ELF-1 (cell line): ENCODE data around the gene MS4A2.
"Not testable (repeated sequence)": the region's sequence is repeated elsewhere in the genome, so short reads cannot be mapped to it uniquely, and the experiment has no call there.

Experiments used
- DNase-seq: peaks from one replicate; pipeline ENCODE4 v3.0.0-alpha.2; 2016; ENCODE audit warnings: low read depth, low spot score

MS4A2 gene

DNA sequence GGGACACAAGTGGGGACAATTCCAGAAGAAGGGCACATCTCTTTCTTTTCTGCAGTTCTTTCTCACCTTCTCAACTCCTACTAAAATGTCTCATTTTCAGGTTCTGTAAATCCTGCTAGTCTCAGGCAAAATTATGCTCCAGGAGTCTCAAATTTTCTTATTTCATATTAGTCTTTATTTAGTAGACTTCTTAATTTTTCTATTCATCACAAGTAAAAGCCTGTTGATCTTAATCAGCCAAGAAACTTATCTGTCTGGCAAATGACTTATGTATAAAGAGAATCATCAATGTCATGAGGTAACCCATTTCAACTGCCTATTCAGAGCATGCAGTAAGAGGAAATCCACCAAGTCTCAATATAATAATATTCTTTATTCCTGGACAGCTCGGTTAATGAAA lies at the start of gene MS4A2:
Gene MS4A2 (plus strand): TSS at position 301 of the 400 bp plus-strand sequence. CDS start 102 bp downstream, outside the sequence.
- no peak for DNase-seq

DNA sequence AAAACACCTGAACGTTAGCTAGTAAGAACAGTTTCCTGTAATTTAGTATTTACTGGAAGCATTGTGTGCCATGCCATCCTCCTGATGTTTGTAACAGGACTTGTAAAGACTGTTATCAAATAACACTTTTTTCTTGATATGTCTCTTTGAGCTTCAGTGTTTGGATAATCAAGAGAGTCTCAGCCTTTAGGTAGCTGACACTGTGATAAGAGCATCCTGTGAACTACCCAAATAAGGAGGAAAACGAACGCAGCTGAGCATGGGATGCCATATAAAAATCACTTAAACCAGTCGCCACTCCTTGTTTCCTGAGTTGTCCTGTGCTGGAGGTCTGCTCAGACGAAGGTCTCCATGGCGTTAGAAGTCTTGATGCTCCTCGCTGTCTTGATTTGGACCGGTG lies 48.4 kb upstream of the MS4A2 start, which contains the start of gene OOSP2:
Gene OOSP2 (plus strand): TSS at position 301 of the 400 bp plus-strand sequence. CDS start 51 bp downstream, at position 352.
- DNase-seq, result no peak

DNA sequence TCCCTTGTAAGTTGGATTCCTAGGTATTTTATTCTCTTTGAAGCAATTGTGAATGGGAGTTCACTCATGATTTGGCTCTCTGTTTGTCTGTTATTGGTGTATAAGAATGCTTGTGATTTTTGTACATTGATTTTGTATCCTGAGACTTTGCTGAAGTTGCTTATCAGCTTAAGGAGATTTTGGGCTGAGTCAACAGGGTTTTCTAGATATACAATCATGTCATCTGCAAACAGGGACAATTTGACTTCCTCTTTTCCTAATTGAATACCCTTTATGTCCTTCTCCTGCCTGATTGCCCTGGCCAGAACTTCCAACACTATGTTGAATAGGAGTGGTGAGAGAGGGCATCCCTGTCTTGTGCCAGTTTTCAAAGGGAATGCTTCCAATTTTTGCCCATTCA lies 38.0 kb upstream of the MS4A2 start:
- DNase-seq, result not testable (repeated sequence)

DNA sequence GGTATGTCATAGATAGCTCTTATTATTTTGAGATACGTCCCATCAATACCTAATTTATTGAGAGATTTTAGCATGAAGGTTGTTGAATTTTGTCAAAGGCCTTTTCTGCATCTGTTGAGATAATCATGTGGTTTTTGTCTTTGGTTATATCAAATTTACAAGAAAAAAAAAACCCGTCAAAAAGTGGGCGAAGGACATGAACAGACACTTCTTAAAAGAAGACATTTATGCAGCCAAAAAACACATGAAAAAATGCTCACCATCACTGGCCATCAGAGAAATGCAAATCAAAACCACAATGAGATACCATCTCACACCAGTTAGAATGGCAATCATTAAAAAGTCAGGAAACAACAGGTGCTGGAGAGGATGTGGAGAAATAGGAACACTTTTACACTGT lies 37.6 kb upstream of the MS4A2 start:
- DNase-seq, result not testable (repeated sequence)

DNA sequence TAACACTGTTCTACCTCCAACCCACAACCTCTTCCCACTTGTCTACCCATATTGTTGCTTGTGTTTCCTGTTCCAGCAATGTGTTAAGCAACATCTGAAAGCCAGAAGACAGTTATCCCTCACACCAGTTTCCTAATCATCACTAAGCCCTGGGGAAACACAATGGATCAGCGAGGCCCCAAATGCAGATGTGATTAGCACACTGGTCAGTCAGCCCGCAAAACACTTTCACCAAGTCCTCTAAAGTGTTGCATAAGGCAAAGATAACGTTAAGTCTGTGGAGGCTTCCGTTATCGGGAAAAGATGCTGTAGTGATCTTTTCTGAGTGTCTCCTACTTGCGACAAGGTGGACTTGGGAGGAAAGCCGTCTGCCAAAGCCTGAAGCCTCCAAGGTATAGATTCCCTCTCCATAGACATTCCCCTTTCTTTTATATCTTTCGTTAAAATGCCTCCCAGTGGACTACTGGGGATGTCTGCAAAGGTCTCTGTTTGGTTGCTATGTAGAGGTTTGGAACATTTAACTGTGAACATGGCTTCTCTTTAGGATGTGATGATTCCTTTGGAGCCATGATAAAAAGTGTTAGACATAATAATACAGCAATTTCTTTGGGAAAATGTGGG lies 32.0 kb upstream of the MS4A2 start, which contains the start of gene MS4A3:
Gene MS4A3 (plus strand): TSS at position 317 of the 621 bp plus-strand sequence. CDS start 4,496 bp downstream, outside the sequence.
- DNase-seq, result no peak

DNA sequence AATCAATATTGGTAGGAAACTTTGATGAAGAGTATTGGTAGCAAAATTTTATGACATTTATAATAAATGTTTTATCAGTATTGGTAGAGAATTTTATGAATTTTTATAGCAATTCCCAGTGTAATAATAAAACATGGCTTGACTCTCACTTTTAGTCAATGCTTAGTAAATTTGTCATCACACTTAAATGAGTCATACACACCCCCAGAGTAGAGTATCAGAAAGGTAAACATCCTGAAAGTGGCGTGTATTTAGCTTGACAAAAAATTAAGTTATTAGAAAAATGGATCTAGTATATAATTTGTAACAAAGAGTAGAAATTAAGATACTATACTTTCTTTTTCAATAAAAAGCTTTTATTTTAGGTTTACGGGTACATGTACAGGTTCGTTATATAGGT lies 29.4 kb upstream of the MS4A2 start:
- DNase-seq, result no peak

DNA sequence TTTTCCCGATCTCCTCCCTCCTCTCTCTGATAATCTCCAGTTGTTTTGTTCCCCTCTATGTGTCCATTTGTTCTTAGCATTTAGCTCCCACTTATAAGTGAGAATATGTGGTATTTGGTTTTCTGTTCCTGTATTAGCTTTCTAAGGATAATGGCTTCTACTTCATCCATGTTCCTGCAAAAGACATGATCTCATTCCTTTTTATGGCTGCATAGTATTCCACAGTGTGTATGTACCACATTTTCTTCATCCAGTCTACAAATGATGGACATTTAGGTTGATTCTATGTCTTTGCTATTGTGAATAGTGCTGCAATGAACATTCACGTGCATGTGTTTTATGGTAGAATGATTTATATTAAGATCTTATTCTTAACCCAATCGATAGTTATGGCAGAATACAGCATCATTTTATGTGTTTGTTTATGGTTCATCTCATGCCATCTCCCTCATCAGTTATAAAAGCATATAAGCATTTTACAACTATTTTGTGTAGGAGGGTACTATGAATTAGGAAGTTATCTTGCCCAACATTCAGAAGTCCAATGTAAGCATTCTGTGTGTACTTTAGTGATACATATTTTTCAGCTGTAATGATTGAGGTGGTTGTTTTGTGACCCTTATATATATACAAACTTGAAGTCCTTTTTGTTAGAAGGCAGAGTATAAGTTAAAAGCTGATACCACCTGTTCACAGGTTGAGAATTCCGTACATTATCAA lies 28.8 kb upstream of the MS4A2 start:
- DNase-seq, result no peak

DNA sequence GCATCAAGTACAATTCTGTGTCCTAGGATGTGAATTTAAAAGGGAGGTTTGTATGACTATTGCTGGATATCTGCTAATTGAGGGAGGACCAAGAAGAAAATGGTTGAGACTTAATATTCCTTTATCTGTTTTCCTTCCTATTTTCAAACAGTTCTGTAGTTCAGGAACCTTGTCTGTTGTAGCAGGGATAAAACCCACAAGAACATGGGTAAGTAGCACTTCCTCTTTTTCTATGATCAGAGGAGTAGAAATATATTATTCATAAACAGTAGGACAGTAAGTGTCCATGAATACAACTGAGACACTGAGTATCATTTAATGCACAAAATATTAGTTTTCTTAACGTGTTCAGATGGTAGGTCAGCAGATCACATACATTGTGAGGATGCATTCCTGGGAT lies 24.4 kb upstream of the MS4A2 start:
- DNase-seq, result no peak

DNA sequence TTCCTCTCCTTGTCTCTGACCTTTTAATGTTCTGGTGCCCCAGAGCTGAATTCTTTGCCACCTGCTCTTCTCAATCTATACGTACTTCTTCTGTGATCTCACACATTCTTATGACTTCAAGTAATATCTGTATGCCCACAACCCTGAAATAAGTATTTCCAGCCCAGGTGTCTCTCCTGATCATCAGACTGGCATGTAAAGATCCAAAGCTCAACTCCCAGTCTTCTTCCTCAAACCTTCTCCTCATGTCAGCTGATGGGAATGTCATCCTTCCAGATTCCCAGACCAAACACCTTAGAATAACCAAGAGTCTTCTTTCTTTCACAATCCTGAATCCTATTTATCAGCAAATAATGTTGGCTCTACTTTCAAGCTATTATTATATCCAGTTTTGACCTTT lies 22.7 kb upstream of the MS4A2 start:
- DNase-seq, result no peak

DNA sequence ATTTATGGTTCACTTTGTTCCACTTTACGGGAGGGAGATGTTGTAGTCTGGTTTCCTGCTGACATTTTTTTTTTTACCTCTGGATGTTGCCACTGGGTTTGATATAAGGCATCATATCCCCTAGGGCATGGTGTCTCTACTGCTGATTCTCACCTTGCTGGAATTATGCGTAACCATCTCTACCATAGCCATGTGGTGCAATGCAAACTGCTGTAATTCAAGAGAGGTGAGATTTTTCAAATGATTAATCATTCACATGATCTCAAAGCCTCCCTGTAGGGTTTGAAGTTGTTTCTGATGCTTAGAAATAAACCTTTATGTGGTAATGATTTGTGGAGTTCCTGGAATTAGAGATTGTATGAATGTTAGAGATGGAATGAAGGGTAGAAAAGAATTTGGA lies 19.0 kb upstream of the MS4A2 start:
- no peak for DNase-seq

DNA sequence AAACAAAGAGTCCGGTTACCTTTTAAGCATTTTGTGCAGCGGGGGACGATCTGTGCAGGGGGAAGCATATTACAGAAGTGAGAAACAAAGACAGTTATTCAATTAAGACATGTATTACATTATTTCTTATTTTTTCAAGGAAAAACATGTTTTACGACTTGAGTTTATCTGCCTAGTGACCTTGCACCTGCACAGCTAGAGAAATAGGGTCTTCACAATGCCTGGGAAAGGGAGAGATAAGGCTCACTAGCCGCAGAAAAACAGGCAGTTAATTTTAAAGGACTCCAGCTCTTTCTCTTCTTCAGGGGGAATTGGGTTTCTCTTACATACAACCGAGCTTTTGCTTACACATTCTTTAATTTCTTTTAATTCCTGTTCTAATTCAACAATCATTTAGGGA lies 16.8 kb upstream of the MS4A2 start:
- DNase-seq, result not testable (repeated sequence)

DNA sequence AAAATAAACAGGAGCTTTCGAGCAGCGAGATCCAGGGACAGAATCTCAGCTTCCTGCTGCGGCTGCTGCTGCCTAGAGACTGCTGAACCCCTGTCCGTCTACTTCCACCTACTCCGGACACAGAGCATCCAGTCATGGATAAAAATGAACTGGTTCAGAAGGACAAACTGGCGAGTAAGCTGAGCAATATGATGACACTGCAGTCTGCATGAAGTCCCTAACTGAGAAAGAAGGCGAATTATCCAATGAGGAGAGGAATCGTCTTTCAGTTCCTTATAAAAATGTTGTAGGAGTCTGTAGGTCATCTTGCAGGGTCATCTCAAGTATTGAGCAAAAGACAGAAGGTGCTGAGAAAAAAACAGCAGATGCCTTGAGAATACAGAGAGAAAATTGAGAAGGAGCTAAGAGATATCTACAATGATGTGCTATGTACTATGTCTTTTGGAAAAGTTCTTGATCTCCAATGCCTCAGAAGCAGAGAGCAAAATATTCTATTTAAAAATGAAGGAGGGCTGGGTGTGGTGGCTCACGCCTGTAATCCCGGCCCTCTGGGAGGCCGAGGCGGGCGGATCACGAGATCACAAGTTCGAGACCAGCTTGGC lies 11.1 kb upstream of the MS4A2 start:
- DNase-seq, result no peak

DNA sequence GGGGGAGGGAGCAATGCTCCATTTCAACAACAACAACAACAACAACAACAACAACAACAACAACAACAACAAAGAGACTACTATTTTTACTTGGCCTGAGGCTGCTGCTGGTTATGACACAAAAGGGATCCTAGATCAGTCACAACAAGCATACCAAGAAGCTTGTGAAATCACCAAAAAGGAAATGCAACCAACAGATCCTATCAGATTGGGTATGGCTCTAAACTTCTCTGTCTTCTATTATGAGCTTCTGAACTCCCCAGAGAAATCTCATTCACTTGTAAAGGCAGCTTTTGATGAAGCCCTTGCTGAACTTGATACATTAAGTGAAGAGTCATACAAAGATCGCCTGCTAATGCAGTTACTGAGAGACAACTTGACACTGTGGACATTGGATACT lies 10.5 kb upstream of the MS4A2 start:
- DNase-seq, result no peak

DNA sequence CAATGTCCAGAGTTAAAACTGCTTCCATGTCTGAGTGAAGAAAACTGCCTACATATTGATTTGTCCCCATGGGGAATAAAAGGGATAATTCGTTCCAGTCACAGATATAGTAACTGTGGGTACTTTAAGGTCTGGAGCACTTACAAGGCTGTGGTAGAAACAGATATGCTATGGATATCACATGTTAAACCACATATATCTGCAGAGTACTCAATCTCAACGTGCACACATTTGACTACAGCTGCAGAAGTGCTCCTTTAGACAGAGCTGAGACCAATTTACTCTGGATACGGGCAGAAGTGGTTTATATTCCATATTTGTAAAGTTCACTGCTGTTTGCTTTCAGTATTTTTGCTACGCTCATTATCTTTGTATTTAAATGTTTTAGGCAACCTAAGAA lies 9.7 kb upstream of the MS4A2 start:
- no peak for DNase-seq

DNA sequence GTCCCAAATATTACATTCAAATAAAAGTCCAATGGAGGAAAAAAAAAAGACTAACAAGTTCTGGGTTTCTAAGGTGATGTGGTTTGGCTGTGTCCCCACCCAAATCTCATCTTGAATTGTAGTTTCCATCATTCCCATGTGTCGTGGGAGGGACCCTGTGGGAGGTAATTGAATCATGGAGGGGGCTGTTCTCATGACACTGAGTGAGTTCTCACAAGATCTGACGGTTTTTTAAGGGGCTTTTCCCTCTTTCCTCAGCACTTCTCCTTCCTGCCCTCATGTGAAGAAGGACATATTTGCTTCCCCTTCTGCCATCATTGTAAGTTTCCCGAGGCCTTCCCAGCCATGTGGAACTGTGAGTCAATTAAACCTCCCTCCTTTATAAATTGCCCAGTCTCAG lies 7.9 kb upstream of the MS4A2 start:
- no peak for DNase-seq

DNA sequence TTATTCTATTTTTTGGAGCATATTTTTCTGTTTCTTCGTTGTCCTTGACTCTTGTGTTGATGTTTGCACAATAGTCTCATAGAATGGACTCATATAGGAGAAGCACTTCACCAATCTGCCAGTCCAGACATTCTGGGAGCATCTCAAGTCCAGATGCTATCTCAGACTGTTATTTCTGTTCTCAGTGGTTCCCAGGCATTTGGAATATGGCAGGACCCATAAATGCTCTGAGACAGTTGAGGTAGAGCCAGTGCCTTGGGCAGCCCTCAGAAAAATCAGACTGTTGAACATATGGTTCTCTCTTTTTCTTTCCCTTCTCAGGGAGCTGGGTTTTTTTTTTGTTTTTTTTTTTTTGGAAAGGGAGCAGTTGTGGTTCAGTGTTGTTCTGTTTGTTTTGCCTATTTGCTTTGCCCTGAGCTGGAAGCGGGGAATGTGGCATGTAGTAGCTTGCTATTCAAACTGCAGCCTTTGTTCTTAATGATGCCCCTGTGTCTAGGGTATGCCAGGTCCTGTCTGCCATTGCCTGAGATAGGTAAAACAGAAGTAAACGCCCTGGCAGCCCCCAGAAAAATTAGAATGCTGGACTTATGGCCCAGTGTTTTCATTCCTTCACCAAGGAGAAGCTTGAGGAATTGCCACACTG lies 3.7 kb upstream of the MS4A2 start:
- DNase-seq, result no peak

DNA sequence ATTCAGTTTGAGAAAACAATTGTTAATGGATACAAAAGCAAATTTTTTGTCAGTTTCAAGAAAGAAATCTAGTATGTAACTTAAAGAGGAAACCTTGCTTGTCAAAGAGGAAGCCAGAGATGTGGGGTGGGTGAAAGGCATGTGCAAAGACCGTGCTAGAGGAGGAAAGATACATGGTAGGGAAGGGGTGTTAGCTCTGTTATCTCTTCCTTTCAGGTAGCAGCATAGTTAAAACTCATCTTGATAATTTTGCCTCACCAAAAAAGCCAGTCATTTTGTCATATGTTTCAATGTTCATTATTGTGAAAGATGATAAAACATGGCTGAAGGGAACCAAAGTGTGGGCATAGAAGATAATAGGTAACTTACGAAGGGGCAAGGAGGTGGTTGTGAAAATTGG lies 2.6 kb upstream of the MS4A2 start:
- DNase-seq, result no peak

DNA sequence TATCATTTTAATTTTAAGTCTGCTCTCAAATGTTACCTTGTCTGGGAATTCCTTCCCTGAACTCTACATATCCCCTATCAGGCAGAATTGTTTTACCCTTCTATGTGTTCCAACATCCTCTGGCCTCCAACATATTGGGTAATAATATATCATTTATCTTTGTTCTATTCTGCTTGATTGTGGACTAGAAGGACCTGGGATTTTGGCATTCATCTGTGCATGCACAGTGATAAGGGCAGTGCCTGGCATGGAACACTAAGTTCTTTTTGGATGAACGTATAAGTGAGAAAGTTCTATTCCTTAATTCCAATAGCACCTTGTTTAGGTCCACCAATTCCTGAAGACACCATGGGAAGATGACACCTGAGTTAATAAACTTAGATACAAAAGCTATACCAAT lies 1.2 kb upstream of the MS4A2 start:
- DNase-seq, result no peak

DNA sequence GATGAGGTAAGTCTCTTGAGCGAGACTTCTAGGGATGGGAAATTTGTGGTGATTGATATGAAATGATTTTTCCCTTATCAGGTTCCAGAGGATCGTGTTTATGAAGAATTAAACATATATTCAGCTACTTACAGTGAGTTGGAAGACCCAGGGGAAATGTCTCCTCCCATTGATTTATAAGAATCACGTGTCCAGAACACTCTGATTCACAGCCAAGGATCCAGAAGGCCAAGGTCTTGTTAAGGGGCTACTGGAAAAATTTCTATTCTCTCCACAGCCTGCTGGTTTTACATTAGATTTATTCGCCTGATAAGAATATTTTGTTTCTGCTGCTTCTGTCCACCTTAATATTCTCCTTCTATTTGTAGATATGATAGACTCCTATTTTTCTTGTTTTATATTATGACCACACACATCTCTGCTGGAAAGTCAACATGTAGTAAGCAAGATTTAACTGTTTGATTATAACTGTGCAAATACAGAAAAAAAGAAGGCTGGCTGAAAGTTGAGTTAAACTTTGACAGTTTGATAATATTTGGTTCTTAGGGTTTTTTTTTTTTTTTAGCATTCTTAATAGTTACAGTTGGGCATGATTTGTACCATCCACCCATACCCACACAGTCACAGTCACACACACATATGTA lies 7.1 kb downstream of the MS4A2 start:
- DNase-seq, result no peak

DNA sequence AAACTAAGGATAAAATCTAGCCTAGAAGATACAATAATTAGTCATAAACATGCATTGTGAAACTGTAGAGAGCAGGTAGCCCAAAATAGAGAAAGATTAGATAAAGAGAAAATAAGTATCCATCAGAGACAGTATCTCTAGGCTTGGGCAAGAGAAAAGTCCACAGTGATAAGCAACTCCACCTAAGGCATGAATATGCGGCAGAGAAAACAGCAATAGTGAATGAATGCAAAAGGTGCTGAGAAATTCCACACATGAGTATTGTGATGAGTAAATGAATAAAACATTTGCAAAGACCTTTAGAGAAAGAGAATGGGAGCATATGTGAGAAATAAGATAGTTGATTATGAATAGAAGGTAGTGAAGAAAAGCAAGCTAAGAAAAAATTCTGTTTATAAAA lies 8.7 kb downstream of the MS4A2 start:
- DNase-seq, result no peak

DNA sequence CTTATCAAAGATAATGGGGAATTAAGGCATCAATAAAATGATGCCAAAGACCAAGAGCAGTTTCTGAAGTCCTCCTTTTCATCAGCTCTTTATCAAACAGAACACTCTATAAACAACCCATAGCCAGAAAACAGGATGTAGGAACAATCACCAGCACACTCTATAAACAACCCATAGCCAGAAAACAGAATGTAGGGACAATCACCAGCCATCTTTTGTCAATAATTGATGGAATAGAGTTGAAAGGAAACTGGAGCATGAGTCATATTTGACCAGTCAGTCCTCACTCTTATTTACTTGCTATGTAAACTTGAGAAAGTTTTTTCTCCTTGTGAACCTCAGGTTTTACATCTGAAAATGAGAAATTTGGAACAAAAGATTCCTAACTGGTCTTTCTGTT lies 10.0 kb downstream of the MS4A2 start:
- DNase-seq, result no peak

DNA sequence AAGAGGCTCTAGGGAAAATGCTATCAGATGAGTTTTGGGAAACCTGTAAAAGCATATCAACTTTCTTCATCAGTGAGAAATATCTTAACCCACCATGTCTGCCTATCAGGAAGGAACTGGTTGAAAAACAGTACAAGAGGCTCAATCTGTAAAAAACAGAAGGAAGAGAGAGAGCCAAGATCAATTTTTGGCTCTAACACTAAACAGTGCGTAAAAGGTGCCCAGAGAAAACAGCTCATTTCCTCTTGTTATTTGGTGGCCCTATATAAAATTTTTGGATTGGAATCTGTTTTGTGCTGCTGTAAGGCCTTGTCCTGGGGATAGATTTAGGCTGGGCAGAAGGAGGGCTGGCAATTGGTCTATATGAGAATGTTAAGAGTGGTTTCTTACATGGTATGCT lies 12.1 kb downstream of the MS4A2 start:
- no peak for DNase-seq
